PC-3 (cell line): ENCODE data around the gene COL25A1. TPM values are rescaled to one million over a fixed set of nuclear protein-coding genes. Genes with fewer than 3 reads are reported as not detected.

ENCODE experiments used
- ATAC-seq: fragments of 200-7000 bp; cut with Tn5 transposase; 2 replicates; pipeline ENCODE4 v1.9.1; 2020; ENCODE audit warnings: mild to moderate bottlenecking, moderate library complexity
- BruUV-seq: library from RNA; stranded (reverse); fragments of 400-500 nt; replicated peaks from 2 replicates; lab custom pipeline; 2021; lab: Mats Ljungman, UMichigan
- CTCF ChIA-PET: fragments of 300-600 bp; sonication (Branson Sonifier 250); formaldehyde crosslinking; loops from one replicate; lab custom pipeline; 2022; ENCODE audit warnings: antibody characterized with exemption; lab: Charles Lee
- POLR2A ChIA-PET: fragments of 300-600 bp; sonication (Branson Sonifier 250); formaldehyde crosslinking; loops from one replicate; lab custom pipeline; 2022; ENCODE audit warnings: antibody characterized with exemption; ENCODE audit not compliant: unreplicated experiment; lab: Charles Lee
- DNase-seq: peaks from one replicate; pipeline ENCODE4 v3.0.0-alpha.2; 2015
- H2AFZ ChIP-seq: fragments of 300-600 bp; sonication (generic); 2 replicates; pipeline ENCODE4 v1.6.0; 2016; ENCODE audit warnings: antibody characterized with exemption, low read length
- H3F3A ChIP-seq: fragments of 300-600 bp; sonication (generic); one replicate; pipeline ENCODE4 v1.6.0; 2017; ENCODE audit warnings: antibody characterized with exemption, low read length, control low read depth, mild to moderate bottlenecking; ENCODE audit not compliant: unreplicated experiment
- H3K27ac ChIP-seq: fragments of 300-600 bp; sonication (generic); 2 replicates; pipeline ENCODE4 v1.5.1; 2016; ENCODE audit warnings: mild to moderate bottlenecking, low read length
- H3K27me3 ChIP-seq: fragments of 300-600 bp; sonication (generic); 2 replicates; pipeline ENCODE4 v1.6.1; 2016; ENCODE audit warnings: low read length, mixed read lengths
- H3K36me3 ChIP-seq: fragments of 300-600 bp; sonication (generic); 2 replicates; pipeline ENCODE4 v1.6.1; 2016; ENCODE audit warnings: low read depth, mixed run types, low read length, mixed read lengths
- H3K4me1 ChIP-seq: fragments of 300-600 bp; sonication (generic); 2 replicates; pipeline ENCODE4 v1.5.1; 2016; ENCODE audit warnings: low read length; ENCODE audit not compliant: insufficient read depth
- H3K4me2 ChIP-seq: fragments of 300-600 bp; sonication (generic); 2 replicates; pipeline ENCODE4 v1.6.0; 2016; ENCODE audit warnings: low read length
- H3K4me3 ChIP-seq: fragments of 300-600 bp; sonication (generic); 2 replicates; pipeline ENCODE4 v1.5.1; 2016; ENCODE audit warnings: mild to moderate bottlenecking, low read length, mixed read lengths
- H3K79me2 ChIP-seq: fragments of 300-600 bp; sonication (generic); 2 replicates; pipeline ENCODE4 v1.6.1; 2017; ENCODE audit warnings: low read length, mixed read lengths
- H3K9ac ChIP-seq: fragments of 300-600 bp; sonication (generic); 2 replicates; pipeline ENCODE4 v1.6.0; 2016; ENCODE audit warnings: mild to moderate bottlenecking, low read length
- H3K9me2 ChIP-seq: fragments of 300-600 bp; sonication (generic); replicated peaks from 2 replicates; pipeline ENCODE4 v1.6.1; 2016; ENCODE audit warnings: mixed run types, low read length, mixed read lengths
- H3K9me3 ChIP-seq: fragments of 300-600 bp; sonication (generic); 2 replicates; pipeline ENCODE4 v1.6.1; 2016; ENCODE audit warnings: low read length, mixed read lengths
- H4K20me1 ChIP-seq: fragments of 300-600 bp; sonication (generic); 2 replicates; pipeline ENCODE4 v1.6.1; 2016; ENCODE audit warnings: low read length, mixed read lengths
- EZH2 ChIP-seq: fragments of 300-600 bp; sonication (generic); IDR thresholded peaks from one replicate; pipeline ENCODE4 v1.6.1; 2017; ENCODE audit warnings: antibody characterized with exemption, mild to moderate bottlenecking, low read length; ENCODE audit not compliant: unreplicated experiment
- EZH2phosphoT487 ChIP-seq: fragments of 300-600 bp; sonication (generic); IDR thresholded peaks from 2 replicates; pipeline ENCODE4 v1.6.1; 2018; ENCODE audit warnings: mild to moderate bottlenecking, antibody characterized with exemption, low read length, borderline replicate concordance
- intact Hi-C: fragments of 100-400 bp; cut with micrococcal nuclease; formaldehyde crosslinking; loops from 2 replicates; pipeline ENCODE4 v1.9.0; 2023
- total RNA-seq: library from RNA; depleted of rRNA; stranded (reverse); fragments of >200 nt; gene quantifications from 2 replicates; pipeline ENCODE4 v1.2.3, GENCODE V29; 2014
- TF ChIP-seq, protein P1 (sequence below): fragments of 300-600 bp; sonication (generic); conservative IDR thresholded peaks from 2 replicates; pipeline ENCODE4 v1.5.1; 2017; ENCODE audit warnings: antibody characterized with exemption, low read depth, mild to moderate bottlenecking, low read length

COL25A1 gene
- total RNA-seq, 1 experiment from 2014 or later: not detected

DNA sequence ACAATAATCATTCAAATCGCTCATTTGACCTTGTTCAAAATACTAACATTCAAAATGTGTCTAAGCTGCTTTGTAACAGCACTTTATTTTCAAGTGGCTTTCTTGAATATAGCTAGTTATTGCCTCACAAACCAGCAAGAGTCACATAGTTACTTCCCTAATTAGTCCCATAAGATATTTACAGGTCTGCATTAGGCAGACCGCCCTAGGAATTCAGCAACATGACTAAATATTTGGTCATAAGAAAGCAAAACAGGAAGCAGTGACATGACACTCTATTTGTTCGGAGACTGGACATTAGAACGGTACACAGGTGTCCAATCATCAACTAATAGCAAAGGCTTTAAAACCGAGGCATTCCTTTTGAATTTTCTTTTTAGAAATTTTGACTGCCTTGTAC, 262.0 kb downstream of the COL25A1 start:
- no TSS peak for BruUV-seq
- no peaks in the 10 kb centered on the region for H3K9me2 ChIP-seq
- H3K4me3 ChIP-seq: no peak overlapping the region
- H3K36me3 ChIP-seq: no peaks in the 10 kb centered on the region
- no peaks in the 10 kb centered on the region for H4K20me1 ChIP-seq
- H3K27ac ChIP-seq: no peak overlapping the region
- no peak overlapping the region for H3K4me2 ChIP-seq
- H3K4me1 ChIP-seq: no peaks in the 10 kb centered on the region
- no peaks in the 10 kb centered on the region for H3K27me3 ChIP-seq
- ATAC-seq (no peak), DNase-seq (peak; percentile 4)
- no peak overlapping the region for H3K9ac ChIP-seq
- CTCF ChIA-PET: no interaction called here
- intact Hi-C loops: no loop called here
- POLR2A ChIA-PET: no interaction called here
- TF ChIP-seq, protein P1, sequence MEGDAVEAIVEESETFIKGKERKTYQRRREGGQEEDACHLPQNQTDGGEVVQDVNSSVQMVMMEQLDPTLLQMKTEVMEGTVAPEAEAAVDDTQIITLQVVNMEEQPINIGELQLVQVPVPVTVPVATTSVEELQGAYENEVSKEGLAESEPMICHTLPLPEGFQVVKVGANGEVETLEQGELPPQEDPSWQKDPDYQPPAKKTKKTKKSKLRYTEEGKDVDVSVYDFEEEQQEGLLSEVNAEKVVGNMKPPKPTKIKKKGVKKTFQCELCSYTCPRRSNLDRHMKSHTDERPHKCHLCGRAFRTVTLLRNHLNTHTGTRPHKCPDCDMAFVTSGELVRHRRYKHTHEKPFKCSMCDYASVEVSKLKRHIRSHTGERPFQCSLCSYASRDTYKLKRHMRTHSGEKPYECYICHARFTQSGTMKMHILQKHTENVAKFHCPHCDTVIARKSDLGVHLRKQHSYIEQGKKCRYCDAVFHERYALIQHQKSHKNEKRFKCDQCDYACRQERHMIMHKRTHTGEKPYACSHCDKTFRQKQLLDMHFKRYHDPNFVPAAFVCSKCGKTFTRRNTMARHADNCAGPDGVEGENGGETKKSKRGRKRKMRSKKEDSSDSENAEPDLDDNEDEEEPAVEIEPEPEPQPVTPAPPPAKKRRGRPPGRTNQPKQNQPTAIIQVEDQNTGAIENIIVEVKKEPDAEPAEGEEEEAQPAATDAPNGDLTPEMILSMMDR: no peak
- no peak for TF ChIP-seq EZH2phosphoT487
- no peak for TF ChIP-seq EZH2
- no peaks in the 10 kb centered on the region for H3F3A ChIP-seq
- no peaks in the 10 kb centered on the region for H3K79me2 ChIP-seq
- no peaks in the 10 kb centered on the region for H3K9me3 ChIP-seq
- H2AFZ ChIP-seq: no peak overlapping the region

DNA sequence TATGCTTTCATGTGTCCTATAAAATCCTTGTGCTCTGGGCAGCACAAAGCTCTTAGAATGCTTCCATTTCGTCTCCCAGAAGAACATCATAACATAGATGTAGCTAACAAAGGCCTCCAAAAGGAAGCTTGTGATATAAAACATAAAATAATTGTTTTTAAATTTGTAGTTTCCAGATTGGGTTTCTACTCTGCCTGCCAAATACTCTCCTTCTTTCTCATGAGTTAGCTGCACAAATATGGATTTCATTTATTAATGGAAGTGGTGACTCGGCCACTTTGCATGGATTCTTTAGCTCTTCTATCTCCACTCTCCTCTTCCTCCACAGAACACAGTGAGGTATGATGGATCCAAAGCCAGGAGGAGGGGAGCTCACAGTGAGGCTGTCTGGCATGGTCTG, 265.4 kb downstream of the COL25A1 start:
- Histone ChIP-seq H3F3A (no peaks in the 10 kb centered on the region), H3K27ac (no peak overlapping the region)

DNA sequence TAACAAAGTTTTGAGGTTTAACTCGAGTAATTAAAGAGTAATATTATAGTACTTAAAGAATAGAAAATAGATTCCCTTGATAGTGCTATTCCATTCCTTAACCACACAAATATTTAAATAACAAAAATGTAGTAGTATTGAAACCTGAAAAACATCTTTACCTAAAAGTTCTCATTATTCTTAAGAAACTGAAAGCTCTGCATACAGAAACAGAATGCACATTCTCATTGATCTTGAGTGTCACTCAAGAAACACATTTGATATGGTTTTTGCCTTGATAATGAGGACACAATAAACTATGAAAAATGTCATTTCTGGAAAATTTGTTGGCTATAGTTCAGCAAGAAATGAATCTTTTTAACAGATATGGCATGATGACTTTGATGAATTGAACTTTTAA, 268.5 kb downstream of the COL25A1 start:
- POLR2A ChIA-PET: no interaction called here
- no peaks in the 10 kb centered on the region for H3K9me2 ChIP-seq
- intact Hi-C loops: no loop called here
- no peak overlapping the region for H3K4me2 ChIP-seq
- no peaks in the 10 kb centered on the region for H3K27me3 ChIP-seq
- TF ChIP-seq, protein P1: no peak
- TF ChIP-seq EZH2phosphoT487 (no peak), EZH2 (no peak)
- no peaks in the 10 kb centered on the region for H3K9me3 ChIP-seq
- H3K27ac ChIP-seq: no peak overlapping the region
- BruUV-seq: no TSS peak
- no peaks in the 10 kb centered on the region for H3K79me2 ChIP-seq
- ATAC-seq (no peak), DNase-seq (no peak)
- no peaks in the 10 kb centered on the region for H3F3A ChIP-seq
- H3K9ac ChIP-seq: no peak overlapping the region
- no peak overlapping the region for H2AFZ ChIP-seq
- H3K4me3 ChIP-seq: no peak overlapping the region
- CTCF ChIA-PET: no interaction called here
- H3K36me3 ChIP-seq: no peaks in the 10 kb centered on the region
- no peaks in the 10 kb centered on the region for H4K20me1 ChIP-seq
- no peaks in the 10 kb centered on the region for H3K4me1 ChIP-seq

More for the DNA sequence above, 265.4 kb downstream of the COL25A1 start:
- no peak for DNase-seq
- Histone ChIP-seq H3K4me3 (no peak overlapping the region), H3K9me2 (no peaks in the 10 kb centered on the region), H2AFZ (no peak overlapping the region), H3K27me3 (no peaks in the 10 kb centered on the region), H3K36me3 (no peaks in the 10 kb centered on the region), H3K79me2 (no peaks in the 10 kb centered on the region), H4K20me1 (no peaks in the 10 kb centered on the region), H3K4me2 (no peak overlapping the region), H3K4me1 (no peaks in the 10 kb centered on the region), H3K9ac (no peak overlapping the region), H3K9me3 (no peaks in the 10 kb centered on the region)
- no TSS peak for BruUV-seq
- CTCF ChIA-PET: no interaction called here
- POLR2A ChIA-PET: no interaction called here
- TF ChIP-seq EZH2: no peak
- TF ChIP-seq, protein P1: no peak
- no peak for TF ChIP-seq EZH2phosphoT487
- ATAC-seq: no peak
- intact Hi-C loops: no loop called here
